NCI-H2081 treated with DMSO at 0.1 percent for 48 hours (cell line): ENCODE measurements around the gene CRMP1.
A peak's percentile ranks its signal among the peaks of the same experiment; 100 is the strongest.

Source experiments
- DNase-seq: peaks from one replicate; lab custom pipeline; 2025; lab: John Stamatoyannopoulos, UW

Gene CRMP1

DNA sequence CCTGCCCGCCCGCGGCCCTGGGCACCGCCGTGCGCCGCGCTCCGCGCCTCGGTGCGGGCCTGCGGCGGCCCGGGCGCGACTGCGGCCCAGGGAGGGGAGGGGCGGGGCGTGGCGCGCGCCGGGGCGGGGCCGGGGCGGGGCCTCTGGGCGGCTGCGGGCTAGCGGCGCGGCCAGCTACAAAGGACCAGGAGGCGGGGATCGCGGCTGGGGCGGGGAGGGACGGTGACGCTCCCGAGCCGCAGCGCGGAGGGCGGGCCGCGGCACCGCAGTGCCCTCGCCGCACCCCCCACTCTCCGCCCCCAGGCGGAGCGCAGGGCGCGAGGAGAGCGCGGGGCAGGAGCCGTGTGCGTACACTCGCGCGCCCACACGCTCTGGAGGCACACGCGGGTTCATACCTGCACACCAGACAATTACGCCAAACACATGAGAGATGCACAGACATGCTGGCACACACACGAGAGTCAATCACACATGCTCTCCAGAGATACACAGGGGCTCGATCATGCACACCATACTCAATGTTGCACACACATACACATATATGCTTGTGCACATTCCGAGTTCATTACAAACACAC, at the start of gene CRMP1:
TSS of gene CRMP1 (minus strand) at position 83 of the 577 bp plus-strand sequence. CDS start 117 bp downstream, outside the sequence.
- DNase-seq: no peak

DNA sequence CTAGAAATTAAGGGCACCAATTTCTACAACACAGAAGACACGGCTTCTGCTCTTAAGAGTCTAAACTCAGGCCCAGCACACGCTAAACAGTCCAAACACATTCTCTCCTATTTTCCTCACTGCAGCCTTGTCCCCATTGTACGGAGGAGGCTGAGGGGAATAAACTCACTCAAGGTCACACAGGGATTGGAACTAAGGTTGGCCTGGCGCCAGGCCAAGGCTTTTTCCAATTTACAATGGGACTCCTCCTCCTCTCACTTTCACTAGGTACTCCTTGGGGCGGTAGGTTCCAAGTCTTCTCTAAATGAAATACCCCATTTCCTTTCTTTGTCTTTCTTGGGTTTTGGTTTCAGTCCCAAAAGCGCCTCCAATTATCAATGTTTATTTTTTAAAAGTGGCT, 48.7 kb upstream of the CRMP1 start:
- DNase-seq: no peak

DNA sequence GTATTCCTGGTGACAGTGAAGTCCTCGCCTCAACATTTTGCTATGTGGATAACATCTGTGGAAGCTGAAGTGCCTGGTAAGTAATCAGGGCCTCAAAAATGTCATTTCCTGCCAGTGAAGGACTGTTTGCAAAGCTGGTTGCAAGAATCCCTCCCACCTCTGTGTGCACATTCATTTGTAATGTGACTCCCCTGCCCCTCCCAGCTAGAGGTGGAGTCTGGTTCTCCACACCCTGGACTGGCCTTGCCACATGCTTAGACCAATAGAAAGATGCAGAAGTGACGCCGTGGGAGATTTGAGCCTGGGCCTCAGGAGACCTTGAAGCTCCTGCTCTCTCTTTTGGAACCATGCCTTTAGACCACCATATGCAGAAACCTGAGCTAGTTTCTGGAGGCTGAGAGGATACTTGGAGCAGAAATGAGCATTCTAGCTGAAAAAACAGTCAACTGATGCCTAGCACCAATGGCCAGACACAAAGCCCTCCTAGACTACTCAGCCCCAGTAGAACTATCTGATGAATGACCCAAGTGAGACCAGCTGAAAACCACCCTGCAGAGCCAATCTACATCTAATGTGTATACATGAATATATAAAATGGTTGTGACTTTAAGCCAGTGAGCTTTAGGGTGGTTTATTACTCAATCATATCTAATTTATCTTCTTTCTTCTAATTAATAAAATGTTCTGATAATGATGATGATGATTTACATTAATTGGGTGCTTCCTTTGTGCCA, 47.8 kb upstream of the CRMP1 start:
- peak; percentile 78 for DNase-seq

DNA sequence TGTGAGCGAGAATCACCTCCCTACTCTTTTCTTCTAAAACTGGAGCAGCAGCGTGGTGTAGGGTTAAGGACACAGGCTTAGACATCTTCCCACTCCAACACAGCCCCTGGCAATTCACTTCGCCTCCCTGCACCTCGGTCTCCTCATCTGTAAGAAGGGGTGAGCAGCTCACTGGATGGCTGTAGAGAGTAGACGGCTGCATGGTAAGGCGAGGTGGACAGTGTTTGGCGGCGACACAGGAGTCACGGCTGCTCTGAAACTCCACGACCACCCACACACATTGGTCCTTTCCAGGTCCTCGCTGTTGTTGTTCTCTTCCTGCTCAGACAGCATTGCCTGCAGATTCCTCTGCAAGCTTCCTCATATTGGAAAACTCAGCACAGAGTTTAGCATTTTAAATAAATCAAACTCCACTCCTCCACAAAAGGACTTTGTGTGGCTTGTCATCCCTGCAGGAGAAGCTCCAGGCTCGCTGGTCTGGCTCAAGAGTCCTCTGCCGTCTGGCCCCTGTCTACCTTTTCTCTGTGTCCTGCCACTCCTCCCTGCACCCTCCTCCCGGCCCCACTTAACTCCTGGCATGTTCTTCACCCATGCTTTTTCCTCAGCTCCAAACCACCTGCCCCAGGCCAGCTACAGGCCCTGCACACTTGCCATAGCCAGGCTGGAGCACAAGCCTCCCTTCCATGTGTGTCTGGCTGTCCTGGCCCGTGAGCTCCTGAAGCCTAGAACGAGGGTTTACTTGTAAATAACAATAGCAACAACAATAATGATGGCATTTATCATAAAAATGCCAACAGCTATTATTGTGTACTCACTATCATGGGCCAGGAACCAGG, 41.3 kb upstream of the CRMP1 start:
- DNase-seq: no peak

DNA sequence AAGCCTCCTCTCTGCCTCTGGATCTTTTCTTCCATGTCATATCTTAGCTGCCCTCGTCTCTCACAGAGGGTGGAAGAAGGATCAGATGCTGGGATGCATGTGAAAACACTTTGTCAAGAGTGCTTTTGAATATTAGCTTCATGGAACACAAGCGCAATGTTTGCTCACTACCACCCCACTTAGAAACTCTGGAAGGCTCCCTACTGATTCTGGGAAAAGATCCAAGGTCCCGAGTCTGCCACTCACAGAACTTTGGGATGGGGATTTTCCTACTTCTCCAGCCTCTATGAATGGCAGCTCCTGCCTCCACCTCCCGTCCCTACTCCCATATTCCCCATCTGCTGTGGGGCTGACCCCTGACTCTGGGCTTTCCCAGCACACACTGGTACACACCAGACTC, 40.2 kb upstream of the CRMP1 start:
- peak; percentile 18 for DNase-seq

DNA sequence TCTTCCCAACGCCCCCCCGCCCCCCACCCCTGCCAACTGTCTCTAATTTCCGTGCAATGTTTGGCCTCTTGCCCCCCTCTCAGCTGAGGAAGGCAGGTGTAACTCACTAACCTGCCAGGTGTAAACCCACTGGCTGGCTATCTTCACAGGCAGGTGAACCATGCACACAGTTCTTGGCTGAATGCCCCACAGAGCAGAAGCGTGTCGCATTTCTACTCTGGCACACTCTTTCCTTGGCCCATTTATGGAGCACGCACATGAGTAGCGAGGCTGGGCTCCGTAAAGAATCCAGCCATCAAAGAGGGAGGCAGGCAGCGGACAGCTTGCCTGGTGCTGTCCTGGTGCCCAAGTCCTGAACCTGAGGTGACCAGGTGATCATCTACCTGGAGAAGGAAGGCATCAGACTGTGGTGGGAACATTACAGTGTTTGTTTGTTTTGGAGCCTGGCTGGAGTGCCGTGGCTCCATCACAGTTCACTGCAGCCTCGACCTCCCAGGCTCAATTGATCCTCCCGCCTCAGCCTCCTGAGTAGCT, 39.2 kb upstream of the CRMP1 start:
- peak; percentile 90 for DNase-seq

DNA sequence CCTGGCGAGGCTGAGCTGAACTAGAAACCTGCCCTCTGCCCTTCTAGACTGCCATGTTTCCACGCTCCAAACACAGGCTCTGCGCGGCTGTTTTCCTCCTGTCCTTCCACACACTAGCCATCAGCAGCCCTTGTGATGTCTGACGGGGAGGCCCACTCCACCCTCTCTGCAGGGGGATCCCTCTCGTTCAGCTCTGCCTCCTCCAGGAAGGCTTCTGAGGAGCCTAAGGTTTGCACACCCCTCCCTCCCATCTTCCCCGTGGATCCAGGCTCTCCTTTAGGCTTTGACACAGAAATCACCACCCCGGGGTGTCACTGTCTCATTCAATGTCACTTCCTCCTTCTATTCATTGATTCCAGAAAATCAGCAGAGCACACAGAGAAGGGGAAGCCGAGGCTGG, 38.6 kb upstream of the CRMP1 start:
- no peak for DNase-seq

DNA sequence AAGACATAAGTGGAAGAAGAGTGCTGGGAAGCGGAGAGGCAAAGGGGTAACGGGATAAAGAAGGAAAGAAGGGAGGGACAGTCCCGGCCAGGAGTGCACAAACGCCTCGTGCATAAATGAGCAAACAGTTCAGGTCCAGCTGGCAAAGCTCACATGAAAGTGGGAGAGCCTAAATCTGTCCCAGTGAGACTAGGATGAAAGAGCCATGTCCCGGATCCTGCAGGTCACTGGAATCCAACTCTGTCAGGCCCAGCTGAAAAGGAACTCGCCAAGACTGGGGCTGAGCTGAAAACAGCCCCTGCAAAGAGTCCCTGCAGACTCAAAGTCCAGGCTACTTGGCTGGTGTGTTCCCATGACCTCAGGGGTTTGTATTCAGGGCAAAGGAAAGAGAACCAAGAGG, 38.0 kb upstream of the CRMP1 start:
- no peak for DNase-seq

DNA sequence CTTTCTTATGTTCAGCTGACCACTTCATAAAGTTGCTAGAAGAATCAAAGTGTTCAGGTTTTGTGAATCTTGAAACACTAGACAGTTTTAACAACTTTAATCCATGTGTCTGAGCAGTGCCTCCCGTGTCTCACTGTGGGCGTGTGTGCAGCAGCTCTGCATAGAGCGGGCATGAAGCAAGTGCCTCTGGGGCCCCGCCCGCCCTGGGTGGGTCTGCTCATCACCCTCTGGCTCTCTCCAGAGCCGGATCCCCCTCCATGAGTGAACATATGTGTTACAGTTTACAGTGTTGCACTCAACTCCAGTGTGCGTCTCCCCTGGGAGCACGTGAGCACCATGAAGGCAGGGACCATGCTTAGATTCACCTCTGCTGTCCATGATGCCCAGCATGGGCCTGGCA, 37.6 kb upstream of the CRMP1 start:
- no peak for DNase-seq

DNA sequence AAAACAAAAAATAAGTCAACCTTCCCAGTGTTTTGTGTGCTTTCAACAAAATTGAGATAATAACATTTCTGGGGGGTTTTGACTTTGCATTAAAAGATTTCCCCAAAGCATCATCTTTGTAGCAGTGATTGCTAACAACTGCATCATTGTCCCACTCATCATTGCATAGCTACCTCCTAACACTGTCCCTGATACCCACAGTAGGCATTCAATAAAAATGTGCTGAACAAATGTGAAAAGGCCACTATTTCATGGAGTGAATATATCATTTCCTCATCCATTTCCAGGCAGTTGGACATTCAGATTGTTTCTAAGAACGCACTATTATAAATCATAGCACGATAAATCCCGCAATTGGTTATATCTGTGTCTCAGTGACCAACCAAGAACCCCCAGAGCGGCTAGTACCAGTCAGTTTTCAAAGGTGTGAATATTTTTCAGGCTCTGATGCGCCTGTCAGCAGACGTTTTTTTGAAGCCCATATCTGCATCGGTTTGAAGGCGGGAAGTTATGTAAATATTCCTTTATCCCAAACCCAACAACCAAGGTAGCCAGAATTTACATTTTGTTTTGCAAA, 36.0 kb upstream of the CRMP1 start:
- no peak for DNase-seq

DNA sequence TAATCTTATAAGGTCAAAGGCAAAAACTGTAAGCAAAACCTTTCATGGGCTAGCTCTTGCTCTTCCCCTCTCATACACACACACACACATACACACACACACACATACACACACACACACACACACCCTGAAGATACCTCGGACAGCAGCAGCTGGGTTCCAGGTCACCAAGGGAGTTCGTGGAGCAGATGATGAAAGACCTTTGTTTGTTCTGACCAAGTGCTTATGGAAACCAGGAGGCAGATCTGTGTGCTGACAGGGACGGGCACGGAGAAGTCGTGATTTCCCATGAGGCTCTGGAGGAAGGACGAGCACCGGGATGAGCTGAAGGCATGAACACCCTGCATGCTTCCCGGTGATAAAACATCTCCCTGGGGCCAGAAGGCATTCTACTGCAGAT, 35.4 kb upstream of the CRMP1 start:
- no peak for DNase-seq

DNA sequence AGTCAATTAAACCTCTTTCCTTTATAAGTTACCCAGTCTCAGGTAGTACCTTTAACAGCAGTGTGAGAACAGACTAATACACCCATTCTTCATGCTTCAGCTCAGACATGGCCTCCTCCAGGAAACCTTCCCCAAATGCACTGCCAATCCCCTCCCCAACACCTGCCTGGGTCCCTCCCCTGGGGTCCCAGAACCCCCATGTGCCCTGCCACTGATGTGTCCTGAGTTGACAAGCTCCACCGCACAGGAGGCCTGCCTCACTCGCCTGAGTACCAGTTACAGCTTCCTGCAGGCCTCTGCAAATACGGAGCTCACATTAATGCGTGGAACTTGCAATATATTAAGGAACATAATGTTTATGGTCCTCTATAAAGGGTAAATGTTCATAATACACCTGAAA, 34.9 kb upstream of the CRMP1 start:
- no peak for DNase-seq

DNA sequence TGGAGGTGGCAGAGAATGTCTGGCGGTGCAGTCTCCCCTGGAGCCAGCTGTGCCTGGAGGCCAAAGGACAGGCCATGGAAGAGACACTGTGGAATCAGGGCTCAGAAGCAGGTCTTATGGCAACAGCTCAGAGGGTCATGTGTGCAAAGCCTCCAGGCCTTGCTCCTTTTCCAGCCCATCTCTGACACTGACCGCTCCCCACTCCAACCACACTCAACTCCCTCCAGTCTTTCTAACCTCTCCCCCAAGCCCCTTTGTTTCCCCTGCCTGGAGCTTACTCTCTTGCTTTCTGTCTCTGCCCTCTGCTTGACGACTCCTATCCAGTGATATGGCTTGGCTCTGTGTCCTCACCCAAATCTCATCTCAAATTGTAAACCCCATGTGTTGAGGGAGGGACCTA, 34.2 kb upstream of the CRMP1 start:
- DNase-seq: no peak

DNA sequence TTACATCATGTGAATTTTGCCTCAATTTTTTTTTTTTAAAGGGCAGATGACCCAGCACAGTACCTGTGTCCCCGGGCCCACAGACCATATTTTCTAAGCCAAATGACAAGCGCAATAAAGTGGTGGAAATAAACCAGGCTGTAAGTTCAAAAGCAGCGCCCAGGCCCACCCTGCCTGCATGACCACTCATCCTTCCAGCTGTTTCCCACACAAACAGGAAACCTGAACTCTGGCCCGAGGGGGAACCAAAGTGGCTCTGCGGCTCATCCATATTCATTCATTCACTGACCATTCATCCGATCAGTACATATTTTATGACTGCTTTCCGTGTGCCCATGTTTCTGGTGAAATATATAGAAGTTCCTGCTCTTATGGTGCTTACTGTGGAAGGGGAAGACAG, 33.7 kb upstream of the CRMP1 start:
- DNase-seq: no peak

DNA sequence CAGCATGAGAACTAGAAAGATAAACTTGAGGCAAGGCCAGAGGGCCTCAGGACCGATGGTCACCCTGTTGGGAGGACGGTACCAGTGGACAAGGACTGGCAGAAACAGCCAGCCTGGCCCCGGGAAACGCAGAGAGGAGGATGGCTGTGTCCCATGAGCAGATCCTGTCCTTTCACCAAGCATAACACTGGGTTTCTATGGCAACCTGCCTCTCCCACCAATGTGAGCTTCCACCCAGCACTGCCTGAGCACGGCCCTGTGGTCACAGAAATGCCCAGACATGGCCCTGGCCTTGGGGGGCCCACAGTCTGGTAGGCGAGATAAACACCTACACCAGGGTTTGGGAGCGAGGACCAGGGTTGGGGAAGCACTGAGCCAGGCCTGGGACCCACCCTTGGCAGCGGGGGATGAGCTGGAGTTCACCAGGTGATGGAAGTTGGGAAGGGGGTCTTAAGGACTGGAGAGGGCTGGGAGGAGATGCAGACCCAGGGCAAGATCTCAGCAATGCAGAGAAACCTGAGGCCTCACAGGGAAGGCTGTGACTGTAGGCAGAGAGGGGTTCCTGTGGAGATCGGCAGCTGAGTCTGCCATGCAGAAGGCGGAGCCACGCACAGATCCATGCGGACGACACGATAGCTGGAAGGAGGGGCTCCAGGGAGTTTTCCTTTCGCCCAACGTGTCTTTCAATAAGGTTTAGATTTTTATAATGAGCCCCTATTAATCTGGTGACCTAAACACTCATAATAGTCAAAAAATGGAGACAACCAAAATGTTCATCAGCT, 32.7 kb upstream of the CRMP1 start:
- no peak for DNase-seq

DNA sequence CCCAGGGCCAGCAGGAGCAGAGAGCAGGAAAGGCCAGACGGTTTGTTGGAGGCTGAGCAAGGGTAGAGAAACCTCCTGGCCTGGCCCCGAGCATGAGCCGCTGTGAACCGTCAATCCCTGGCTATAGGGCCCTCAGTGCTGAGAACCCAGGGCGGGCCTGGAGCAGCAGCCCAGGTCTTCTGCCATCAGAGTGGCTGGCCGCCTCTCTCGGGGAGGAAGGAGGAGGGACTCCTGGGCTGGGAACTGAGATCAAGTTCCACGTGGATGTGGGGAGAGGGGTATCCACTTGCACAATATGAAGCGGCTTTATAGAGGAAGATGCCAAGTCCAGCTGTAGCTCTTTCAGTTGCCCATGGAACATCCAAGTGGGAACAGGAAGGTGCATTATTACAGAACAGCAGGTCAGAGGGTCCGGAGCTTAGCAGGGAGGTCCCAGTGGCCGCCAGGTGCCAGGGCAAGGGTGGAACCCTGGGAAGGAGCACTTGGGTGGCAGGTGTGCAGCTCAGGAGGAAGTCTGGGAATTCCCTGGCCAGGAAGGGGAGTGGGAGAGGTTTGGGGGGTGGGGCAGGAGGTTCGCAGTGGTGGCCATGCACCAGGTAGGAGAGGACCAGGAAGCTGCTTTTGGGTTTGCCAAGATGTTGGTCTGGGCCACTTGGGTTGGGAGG, 31.7 kb upstream of the CRMP1 start:
- no peak for DNase-seq

DNA sequence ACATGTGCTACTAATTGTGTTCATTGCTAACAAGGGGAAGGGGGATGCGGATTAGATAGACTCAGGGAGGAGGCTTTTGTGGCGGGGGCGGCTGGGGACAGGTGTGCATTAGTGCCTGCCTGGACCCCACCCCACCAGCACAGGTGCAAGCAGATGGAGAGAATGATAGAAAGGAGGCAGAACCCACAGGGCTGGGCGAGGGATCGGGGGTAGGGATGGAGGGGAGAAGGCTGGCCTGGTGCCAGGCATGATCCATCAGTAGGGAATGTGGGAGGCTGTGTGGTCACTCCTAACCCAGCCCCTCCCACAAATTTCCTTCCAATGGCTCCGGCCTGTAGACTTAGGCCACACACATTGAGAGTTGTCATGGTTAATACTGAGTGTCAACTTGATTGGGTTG, 30.5 kb upstream of the CRMP1 start:
- DNase-seq: no peak

DNA sequence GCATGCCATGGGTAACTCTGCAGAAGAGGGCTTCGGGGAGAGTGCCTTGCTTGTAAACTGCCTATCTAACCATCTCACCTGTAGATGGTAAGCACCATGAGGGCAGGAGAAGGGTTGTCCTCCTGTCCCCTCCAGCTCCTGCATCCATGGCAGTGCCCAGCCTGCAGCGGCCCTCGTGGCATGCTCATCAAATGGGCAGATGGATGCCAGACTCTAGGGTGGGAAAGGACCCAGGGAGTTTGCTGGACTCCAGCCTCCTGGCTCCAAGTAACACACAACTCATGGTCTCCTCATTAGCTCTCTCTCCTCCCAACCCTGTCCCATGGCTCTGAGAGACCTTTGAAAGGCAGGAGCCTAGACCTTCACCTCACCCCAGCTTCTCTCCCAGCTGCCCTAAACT, 29.7 kb upstream of the CRMP1 start:
- no peak for DNase-seq

DNA sequence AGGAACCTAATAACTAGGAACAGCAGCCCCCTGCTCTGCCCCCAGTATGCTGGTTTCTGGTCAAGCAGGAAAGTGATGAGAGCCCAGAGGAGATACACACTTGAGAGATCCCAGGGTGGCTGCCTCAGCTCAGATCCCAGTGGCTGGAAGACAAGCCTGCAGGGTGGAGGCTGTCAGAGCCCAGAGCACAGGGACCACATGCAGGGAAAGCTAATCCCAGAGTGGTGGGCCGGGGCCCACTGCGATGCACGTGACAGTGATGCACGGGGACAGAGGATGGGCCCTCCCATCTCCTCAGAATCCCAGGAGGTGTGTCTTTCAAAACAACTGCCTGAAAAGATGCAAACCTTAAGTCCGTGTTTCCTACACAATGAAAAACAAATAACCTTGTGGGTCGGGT, 29.1 kb upstream of the CRMP1 start:
- no peak for DNase-seq

DNA sequence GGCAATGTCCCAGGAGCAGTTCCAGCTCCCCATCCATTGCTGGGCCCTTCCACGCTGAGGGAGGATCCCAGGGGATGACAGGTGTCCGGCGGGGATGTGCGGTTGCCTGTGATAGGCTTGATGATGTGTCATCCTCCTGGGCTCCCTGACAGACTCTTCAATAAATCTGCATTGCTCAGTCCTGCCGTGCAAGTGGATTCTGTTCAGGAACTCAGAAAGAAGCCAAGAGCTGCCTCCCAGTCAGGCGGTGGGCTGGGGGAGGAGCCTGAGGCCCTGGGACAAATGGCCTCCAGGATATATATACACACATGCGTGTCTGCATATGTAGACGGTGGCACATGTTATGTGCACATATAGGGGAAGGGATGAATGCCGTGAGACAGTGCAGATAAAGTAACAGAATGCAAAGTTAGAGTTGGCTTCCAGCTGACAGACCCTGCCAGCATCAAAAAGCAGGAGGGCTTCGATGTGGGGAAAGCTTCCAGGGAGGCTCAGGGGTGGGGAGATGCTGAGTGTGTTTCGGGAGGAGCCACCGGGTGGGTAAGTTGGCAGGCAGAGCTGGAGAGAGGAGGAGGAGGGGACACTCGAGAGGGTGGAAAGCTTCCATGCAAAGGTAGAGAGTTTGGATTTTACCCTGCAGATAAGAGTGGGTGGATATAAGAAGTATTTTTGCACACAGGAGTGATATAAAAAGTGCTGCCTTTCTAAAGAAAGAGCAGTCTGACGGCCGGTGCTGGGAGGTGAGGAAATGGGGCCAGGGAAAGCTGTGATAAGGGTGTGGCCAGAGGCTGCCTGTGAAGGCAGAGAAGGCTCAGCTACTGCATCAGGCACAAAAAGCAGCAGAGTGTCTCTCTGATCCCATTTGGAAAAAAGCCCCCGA, 28.5 kb upstream of the CRMP1 start:
- DNase-seq: no peak
